Peyer's patch (tissue), 4 donors: ENCODE results near the gene PAM.

Experiments used
- POLR2A ChIP-seq, 2 donors: fragments of 450-650 bp; IDR thresholded peaks; one replicate each; pipeline ENCODE4 v1.5.1; 2017; ENCODE audit warnings: antibody characterized with exemption in 2 of 2, mild to moderate bottlenecking in 2 of 2, moderate library complexity in 2 of 2
- TF ChIP-seq, protein P1 (sequence below), 6 experiments: fragments of 450-650 bp in 4 of 6; fragments of 200-600 bp in 2 of 6; sonication (generic) in 1 of 6; IDR thresholded peaks; one replicate each; pipeline ENCODE4 v1.5.1; 2017 to 2019; ENCODE audit warnings: antibody characterized with exemption in 6 of 6, mild to moderate bottlenecking in 3 of 6, moderate library complexity in 1 of 6

DNA sequence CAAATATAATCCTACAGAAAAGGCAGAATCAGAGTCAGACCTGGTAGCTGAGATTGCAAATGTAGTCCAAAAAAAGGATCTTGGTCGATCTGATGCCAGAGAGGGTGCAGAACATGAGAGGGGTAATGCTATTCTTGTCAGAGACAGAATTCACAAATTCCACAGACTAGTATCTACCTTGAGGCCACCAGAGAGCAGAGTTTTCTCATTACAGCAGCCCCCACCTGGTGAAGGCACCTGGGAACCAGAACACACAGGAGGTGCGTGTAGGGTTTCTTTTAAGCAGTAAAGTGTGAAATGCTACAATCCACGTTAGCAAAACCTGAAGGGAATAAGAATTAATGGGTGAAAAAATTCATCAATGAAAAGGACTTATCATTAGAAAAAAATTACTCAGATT, 219.1 kb downstream of the PAM start:
- TF ChIP-seq, protein P1, sequence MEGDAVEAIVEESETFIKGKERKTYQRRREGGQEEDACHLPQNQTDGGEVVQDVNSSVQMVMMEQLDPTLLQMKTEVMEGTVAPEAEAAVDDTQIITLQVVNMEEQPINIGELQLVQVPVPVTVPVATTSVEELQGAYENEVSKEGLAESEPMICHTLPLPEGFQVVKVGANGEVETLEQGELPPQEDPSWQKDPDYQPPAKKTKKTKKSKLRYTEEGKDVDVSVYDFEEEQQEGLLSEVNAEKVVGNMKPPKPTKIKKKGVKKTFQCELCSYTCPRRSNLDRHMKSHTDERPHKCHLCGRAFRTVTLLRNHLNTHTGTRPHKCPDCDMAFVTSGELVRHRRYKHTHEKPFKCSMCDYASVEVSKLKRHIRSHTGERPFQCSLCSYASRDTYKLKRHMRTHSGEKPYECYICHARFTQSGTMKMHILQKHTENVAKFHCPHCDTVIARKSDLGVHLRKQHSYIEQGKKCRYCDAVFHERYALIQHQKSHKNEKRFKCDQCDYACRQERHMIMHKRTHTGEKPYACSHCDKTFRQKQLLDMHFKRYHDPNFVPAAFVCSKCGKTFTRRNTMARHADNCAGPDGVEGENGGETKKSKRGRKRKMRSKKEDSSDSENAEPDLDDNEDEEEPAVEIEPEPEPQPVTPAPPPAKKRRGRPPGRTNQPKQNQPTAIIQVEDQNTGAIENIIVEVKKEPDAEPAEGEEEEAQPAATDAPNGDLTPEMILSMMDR (IDR thresholded peaks at IDR 0.05), result no peak
- TF ChIP-seq POLR2A (IDR thresholded peaks at IDR 0.05), result no peak
